CD4-positive, alpha-beta T cell treated with Interleukin-17A for 1 hour (primary cell): ENCODE measurements around the gene OPN4.

Source experiments
- DNase-seq: peaks from one replicate; pipeline ENCODE4 v3.0.0-alpha.2; 2020

Gene OPN4

GRCh38 chr10:86663046-86663345 lies 8.6 kb downstream of the OPN4 start:
- DNase-seq = no peak

GRCh38 chr10:86663576-86664339 lies 9.4 kb downstream of the OPN4 start:
- no peak for DNase-seq

GRCh38 chr10:86664341-86665217 lies 10.2 kb downstream of the OPN4 start:
- no peak for DNase-seq

- DNase-seq = no peak
Measured at GRCh38 chr10:86665218-86665607, 10.9 kb downstream of the OPN4 start.

GRCh38 chr10:86665868-86666267 lies 11.5 kb downstream of the OPN4 start:
- DNase-seq = no peak

GRCh38 chr10:86666538-86666937 lies 12.2 kb downstream of the OPN4 start:
- no peak for DNase-seq

GRCh38 chr10:86667421-86668181 lies 13.3 kb downstream of the OPN4 start:
- no peak for DNase-seq

- no peak for DNase-seq
Measured at GRCh38 chr10:86668297-86669165, 14.2 kb downstream of the OPN4 start, which contains the start of gene LDB3. LDB3 (plus strand) TSS chr10:86668511; CDS start chr10:86668692, 181 bp downstream.

- DNase-seq = no peak
Measured at GRCh38 chr10:86670290-86670811, 16.0 kb downstream of the OPN4 start.

- DNase-seq = no peak
Measured at GRCh38 chr10:86670876-86671275, 16.5 kb downstream of the OPN4 start.

- no peak for DNase-seq
Measured at GRCh38 chr10:86671419-86671818, 17.1 kb downstream of the OPN4 start.

GRCh38 chr10:86671985-86672710 lies 17.8 kb downstream of the OPN4 start:
- no peak for DNase-seq

- DNase-seq = no peak
Measured at GRCh38 chr10:86673216-86673826, 19.0 kb downstream of the OPN4 start.

GRCh38 chr10:86673827-86674581 lies 19.7 kb downstream of the OPN4 start:
- DNase-seq = no peak

- DNase-seq = no peak
Measured at GRCh38 chr10:86674912-86675311, 20.6 kb downstream of the OPN4 start.

GRCh38 chr10:86677374-86677773 lies 23.0 kb downstream of the OPN4 start:
- DNase-seq = no peak

- DNase-seq = no peak
Measured at GRCh38 chr10:86678999-86679792, 24.8 kb downstream of the OPN4 start.

- no peak for DNase-seq
Measured at GRCh38 chr10:86681047-86681446, 26.7 kb downstream of the OPN4 start.

- no peak for DNase-seq
Measured at GRCh38 chr10:86681722-86682386, 27.5 kb downstream of the OPN4 start.
